IMR-90 (cell line): ENCODE results near the gene EPHA6. TPM values are rescaled to one million over a fixed set of nuclear protein-coding genes. Genes with fewer than 3 reads are reported as not detected.

Experiments
- ATAC-seq: fragments of 200-7000 bp; cut with Tn5 transposase; 2 replicates; pipeline ENCODE4 v1.9.1; 2020; ENCODE audit warnings: low read depth, mild to moderate bottlenecking, moderate library complexity
- BruUV-seq: library from RNA; stranded (reverse); fragments of 400-500 nt; replicated peaks from 2 replicates; lab custom pipeline; 2021; lab: Mats Ljungman, UMichigan
- CTCF ChIA-PET: fragments of 300-600 bp; formaldehyde crosslinking; extraction: SDS; loops from one replicate; lab custom pipeline; 2021; ENCODE audit warnings: antibody characterized with exemption; lab: Yijun Ruan, JAX
- POLR2A ChIA-PET: fragments of 300-600 bp; sonication (Branson Sonifier 250); formaldehyde crosslinking; loops from one replicate; lab custom pipeline; 2022; ENCODE audit warnings: antibody characterized with exemption; ENCODE audit not compliant: unreplicated experiment; lab: Charles Lee
- DNase-seq: peaks from one replicate; pipeline ENCODE4 v3.0.0; 2013
- H2AFZ ChIP-seq: replicated peaks from 2 replicates; pipeline ENCODE3; 2013; ENCODE audit warnings: low read length, mild to moderate bottlenecking; ENCODE audit not compliant: poor library complexity
- H2AK5ac ChIP-seq: 2 replicates; pipeline ENCODE4 v1.6.1; 2013; ENCODE audit warnings: low read depth, low read length, inconsistent platforms
- H2AK9ac ChIP-seq: replicated peaks from 2 replicates; pipeline ENCODE3; 2013; ENCODE audit warnings: mild to moderate bottlenecking, low read depth, low read length, moderate library complexity; ENCODE audit not compliant: poor library complexity
- H2BK120ac ChIP-seq: 2 replicates; pipeline ENCODE4 v1.6.1; 2013; ENCODE audit warnings: low read depth, low read length, inconsistent platforms
- H2BK15ac ChIP-seq: 3 replicates; pipeline ENCODE4 v1.6.1; 2013; ENCODE audit warnings: low read depth, low read length, inconsistent platforms
- H2BK20ac ChIP-seq: 2 replicates; pipeline ENCODE4 v1.6.1; 2013; ENCODE audit warnings: low read depth, mild to moderate bottlenecking, inconsistent platforms, low read length, moderate library complexity
- H2BK5ac ChIP-seq: 2 replicates; pipeline ENCODE4 v1.6.1; 2013; ENCODE audit warnings: mild to moderate bottlenecking, low read depth, low read length, inconsistent platforms; ENCODE audit not compliant: poor library complexity, severe bottlenecking
- H3K14ac ChIP-seq: replicated peaks from 2 replicates; pipeline ENCODE4 v1.6.1; 2013; ENCODE audit warnings: low read depth, low read length, inconsistent platforms
- H3K18ac ChIP-seq: 2 replicates; pipeline ENCODE4 v1.6.1; 2013; ENCODE audit warnings: low read depth, low read length, control low read depth
- H3K23ac ChIP-seq: 2 replicates; pipeline ENCODE4 v1.6.1; 2013; ENCODE audit warnings: low read depth, low read length, inconsistent platforms
- H3K27ac ChIP-seq: 2 replicates; pipeline ENCODE4 v1.5.1; 2013; ENCODE audit warnings: mild to moderate bottlenecking, control low read depth, low read length; ENCODE audit not compliant: insufficient read depth
- H3K27me3 ChIP-seq: 2 replicates; pipeline ENCODE4 v1.6.1; 2013; ENCODE audit warnings: low read length; ENCODE audit not compliant: control insufficient read depth, insufficient read depth
- H3K36me3 ChIP-seq: 2 replicates; pipeline ENCODE4 v1.6.1; 2013; ENCODE audit warnings: low read length, mixed read lengths; ENCODE audit not compliant: control insufficient read depth, insufficient read depth
- H3K4ac ChIP-seq: 2 replicates; pipeline ENCODE4 v1.6.1; 2013; ENCODE audit warnings: low read depth, low read length, inconsistent platforms
- H3K4me1 ChIP-seq: 2 replicates; pipeline ENCODE4 v1.6.1; 2013; ENCODE audit warnings: low read length, mixed read lengths; ENCODE audit not compliant: control insufficient read depth, insufficient read depth
- H3K4me2 ChIP-seq: 2 replicates; pipeline ENCODE4 v1.6.1; 2013; ENCODE audit warnings: low read depth, mild to moderate bottlenecking, control low read depth, low read length, moderate library complexity
- H3K4me3 ChIP-seq: 2 replicates; pipeline ENCODE4 v1.5.1; 2013; ENCODE audit warnings: low read depth, mild to moderate bottlenecking, control low read depth, low read length, moderate library complexity; ENCODE audit not compliant: insufficient read depth
- H3K56ac ChIP-seq: 2 replicates; pipeline ENCODE4 v1.6.1; 2013; ENCODE audit warnings: low read length, inconsistent platforms; ENCODE audit not compliant: insufficient read depth; ENCODE audit errors: extremely low read depth
- H3K79me1 ChIP-seq, 2 experiments: 2 replicates each; pipeline ENCODE4 v1.6.1; 2013; ENCODE audit warnings: low read length in 2 of 2, inconsistent platforms in 1 of 2, low read depth in 1 of 2
- H3K9ac ChIP-seq: 2 replicates; pipeline ENCODE4 v1.6.1; 2013; ENCODE audit warnings: low read depth, low read length, control low read depth
- H3K9me1 ChIP-seq: 2 replicates; pipeline ENCODE4 v1.6.1; 2013; ENCODE audit warnings: low read length, inconsistent platforms; ENCODE audit not compliant: insufficient read depth
- H3K9me3 ChIP-seq: 2 replicates; pipeline ENCODE4 v1.6.1; 2013; ENCODE audit warnings: low read length; ENCODE audit not compliant: control insufficient read depth, insufficient read depth
- H4K20me1 ChIP-seq: 2 replicates; pipeline ENCODE4 v1.6.1; 2013; ENCODE audit warnings: low read length, inconsistent platforms; ENCODE audit not compliant: insufficient read depth
- H4K5ac ChIP-seq: 2 replicates; pipeline ENCODE4 v1.6.1; 2013; ENCODE audit warnings: mild to moderate bottlenecking, low read depth, low read length, control low read depth
- H4K8ac ChIP-seq, 2 experiments: 2 replicates each; pipeline ENCODE4 v1.6.1; 2013; ENCODE audit warnings: low read depth in 2 of 2, low read length in 2 of 2, control low read depth in 1 of 2, inconsistent platforms in 1 of 2
- H4K91ac ChIP-seq: 2 replicates; pipeline ENCODE4 v1.6.1; 2013; ENCODE audit warnings: low read depth, low read length, inconsistent platforms; ENCODE audit not compliant: insufficient read depth
- CEBPB ChIP-seq: IDR thresholded peaks from 2 replicates; pipeline ENCODE4 v1.6.1; 2012; ENCODE audit warnings: low read depth, low read length, improper control_type of control experiment
- MAFK ChIP-seq: IDR thresholded peaks from 2 replicates; pipeline ENCODE4 v1.6.1; 2012; ENCODE audit warnings: low read depth, low read length, improper control_type of control experiment
- MAZ ChIP-seq: IDR thresholded peaks from 2 replicates; pipeline ENCODE4 v1.6.1; 2012; ENCODE audit warnings: low read depth, mild to moderate bottlenecking, low read length, improper control_type of control experiment, moderate library complexity, borderline replicate concordance
- MXI1 ChIP-seq: IDR thresholded peaks from 2 replicates; pipeline ENCODE4 v1.6.1; 2012; ENCODE audit warnings: low read depth, mild to moderate bottlenecking, low read length, moderate library complexity, borderline replicate concordance
- RCOR1 ChIP-seq: IDR thresholded peaks from 2 replicates; pipeline ENCODE4 v1.6.1; 2012; ENCODE audit warnings: mild to moderate bottlenecking, low read length, improper control_type of control experiment; ENCODE audit not compliant: insufficient replicate concordance
- RFX5 ChIP-seq: IDR thresholded peaks from 2 replicates; pipeline ENCODE4 v1.8.0; 2012; ENCODE audit warnings: low read depth, mild to moderate bottlenecking, low read length, moderate library complexity
- WGBS, 2 experiments: methylation state at CpG; one replicate each; pipeline versions ENCODE4 v1.1.5 to v1.1.7; 2013; ENCODE audit warnings: missing lambda C conversion rate in 2 of 2; ENCODE audit not compliant: insufficient read length in 1 of 2; ENCODE audit errors: extremely low coverage in 2 of 2; 5-methylcytosine and 5-hydroxymethylcytosine counted together
- dilution Hi-C: fragments of 300-500 bp; cut with HindIII; formaldehyde crosslinking; loops from one replicate; pipeline ENCODE4 v1.14.3; 2018; ENCODE audit warnings: low sequenced_read_pairs; ENCODE audit not compliant: unreplicated experiment
- in situ Hi-C: fragments of 300-500 bp; cut with MboI; formaldehyde crosslinking; loops from 3 replicates; pipeline ENCODE4 v1.14.3; 2019; ENCODE audit warnings: low sequenced_read_pairs, inconsistent platforms, mixed read lengths
- intact Hi-C: fragments of 100-400 bp; cut with micrococcal nuclease; formaldehyde crosslinking; loops from 2 replicates; pipeline ENCODE4 v1.10.0; 2022
- polyA plus RNA-seq, 3 experiments: library from polyadenylated mRNA; depleted of rRNA; stranded (reverse); fragments of >200 nt; gene quantifications; 2 replicates each; pipeline ENCODE4 v1.2.3, GENCODE V29; 2012; ENCODE audit warnings: low replicate concordance in 1 of 3
- total RNA-seq: library from RNA; depleted of rRNA; stranded (reverse); fragments of >200 nt; gene quantifications from 2 replicates; pipeline ENCODE4 v1.2.3, GENCODE V29; 2012

Gene EPHA6
- total and polyA plus RNA-seq, 2 of the 4 experiments (the other 2 are of a cell fraction) = not detected

GRCh38 chr3:97111244-97111643 is 296.9 kb downstream of the EPHA6 start:
- Histone ChIP-seq H3K79me1 (no peaks in the 10 kb centered on the region), H3K36me3 (no peaks in the 10 kb centered on the region), H4K8ac (no peak overlapping the region), H3K9me1 (no peaks in the 10 kb centered on the region), H3K9ac (no peak overlapping the region), H4K5ac (no peak overlapping the region), H2AK5ac (no peak overlapping the region), H3K9me3 (peaks cover 5% of the 10 kb centered on the region; the same call in 1 of the 2 replicates), H3K27me3 (no peaks in the 10 kb centered on the region), H3K14ac (no peak overlapping the region), H3K27ac (no peak overlapping the region), H3K18ac (no peak overlapping the region), H2BK5ac (no peak overlapping the region), H2AFZ (no peak overlapping the region), H2AK9ac (no peak overlapping the region), H2BK120ac (no peak overlapping the region), H2BK15ac (no peak overlapping the region), H3K4me2 (no peak overlapping the region), H3K4ac (no peak overlapping the region), H3K56ac (no peak overlapping the region), H3K4me1 (no peaks in the 10 kb centered on the region), H3K23ac (no peak overlapping the region), H4K20me1 (no peaks in the 10 kb centered on the region), H3K4me3 (no peak overlapping the region), H2BK20ac (no peak overlapping the region), H4K91ac (no peak overlapping the region)
- WGBS, 2 experiments = no CpG with 5 or more reads among the region's 1 CpG
- DNase-seq = no peak
- dilution Hi-C loops (no loop called here), intact Hi-C loops (no loop called here), in situ Hi-C loops (no loop called here)
- no peak for ATAC-seq
- TF ChIP-seq RCOR1 (no peak), RFX5 (no peak), MAZ (no peak), MXI1 (no peak), CEBPB (no peak), MAFK (no peak)
- BruUV-seq = no TSS peak
- ChIA-PET CTCF (no interaction called here), POLR2A (no interaction called here)
